Right renal pelvis (tissue), 4 donors: ENCODE data around the gene ADPRHL1. TPM values are rescaled to one million over a fixed set of nuclear protein-coding genes. Genes with fewer than 3 reads are reported as not detected.
"Not testable (repeated sequence)": the region's sequence is repeated elsewhere in the genome, so short reads cannot be mapped to it uniquely, and the experiment has no call there.

Experiments
- DNase-seq, 4 donors: peaks; one replicate each; pipeline ENCODE4 v3.0.0-alpha.2; 2013; ENCODE audit warnings: low read depth in 4 of 4, low spot score in 3 of 4, missing footprints in 1 of 4
- polyA plus RNA-seq, 4 donors: library from polyadenylated mRNA; unstranded; fragments of 120-200 nt; gene quantifications; one replicate each; pipeline ENCODE4 v1.2.1, GENCODE V29; 2013; ENCODE audit not compliant: insufficient read length in 4 of 4

ADPRHL1 gene
- polyA plus RNA-seq, 4 donors: 2.6 to 4.1 (median 3.7) TPM

DNA sequence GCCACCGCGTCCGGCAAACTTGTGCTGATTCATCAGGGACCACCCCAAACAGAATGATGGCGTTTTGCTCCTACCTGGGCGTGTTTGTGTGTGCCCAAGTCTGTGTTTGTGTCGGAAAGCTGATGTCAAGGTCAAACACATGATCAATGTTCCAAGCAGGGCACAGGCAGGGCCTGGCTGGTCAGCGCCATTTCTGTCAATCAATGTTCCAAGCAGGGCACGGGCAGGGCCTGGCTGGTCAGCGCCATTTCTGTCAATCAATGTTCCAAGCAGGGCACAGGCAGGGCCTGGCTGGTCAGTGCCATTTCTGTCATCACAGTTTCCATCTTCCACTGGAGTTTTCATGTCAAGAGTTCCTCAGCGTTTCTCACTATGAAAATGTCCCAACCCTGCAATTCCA is 74.5 kb downstream of the ADPRHL1 start:
- DNase-seq: no peak

GRCh38 chr13:113374511-113375175 is 78.6 kb downstream of the ADPRHL1 start:
- no peak for DNase-seq

DNA sequence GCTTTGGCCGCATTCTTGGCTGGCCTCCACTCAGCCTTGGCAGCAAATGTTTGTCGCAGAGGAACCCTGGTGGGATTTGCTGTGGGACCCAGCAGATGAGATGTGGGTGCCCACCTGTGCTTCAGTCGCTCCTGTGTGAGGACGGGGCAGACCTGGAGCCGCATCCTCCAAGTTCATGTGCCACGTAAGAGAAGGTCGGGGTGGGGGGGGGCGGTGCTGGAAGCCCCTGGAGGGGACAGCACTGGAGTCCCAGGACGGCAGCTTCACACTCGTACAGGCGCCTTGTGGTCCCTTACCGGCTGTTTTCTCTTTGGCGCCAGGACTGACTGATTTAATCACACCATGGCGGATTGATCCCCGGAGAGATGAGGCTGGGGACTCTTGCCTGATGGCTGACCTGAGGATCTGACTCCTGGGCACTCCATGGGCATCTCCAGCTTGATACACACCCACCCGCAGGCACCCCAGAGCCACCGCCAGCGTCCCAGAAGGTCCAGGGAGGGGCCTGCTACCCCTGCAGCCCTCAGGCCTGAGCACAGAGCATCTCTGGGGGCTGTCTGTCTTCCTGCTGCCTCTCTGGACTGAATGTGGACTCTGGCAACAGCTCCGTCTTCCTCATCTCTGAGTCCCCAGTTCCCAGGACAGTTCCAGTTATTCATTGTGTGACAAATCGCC is 79.3 kb downstream of the ADPRHL1 start:
- DNase-seq: no peak

DNA sequence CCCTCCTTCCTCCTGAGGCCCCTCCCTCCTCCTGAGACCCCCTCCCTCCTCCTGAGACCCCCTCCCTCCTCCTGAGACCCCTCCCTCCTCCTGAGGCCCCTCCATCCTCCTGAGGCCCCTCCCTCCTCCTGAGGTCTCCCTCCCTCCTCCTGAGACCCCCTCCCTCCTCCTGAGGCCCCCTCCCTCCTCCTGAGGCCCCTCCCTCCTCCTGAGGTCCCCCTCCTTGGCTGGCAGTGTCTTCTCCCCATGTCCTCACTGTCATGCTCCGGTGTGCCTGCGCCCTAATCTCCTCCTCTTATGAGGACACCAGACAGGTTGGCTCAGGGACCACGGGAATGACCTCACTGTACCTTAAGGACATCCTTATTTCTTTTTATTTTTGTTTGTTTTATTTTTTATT is 81.6 kb downstream of the ADPRHL1 start:
- not testable (repeated sequence) for DNase-seq

DNA sequence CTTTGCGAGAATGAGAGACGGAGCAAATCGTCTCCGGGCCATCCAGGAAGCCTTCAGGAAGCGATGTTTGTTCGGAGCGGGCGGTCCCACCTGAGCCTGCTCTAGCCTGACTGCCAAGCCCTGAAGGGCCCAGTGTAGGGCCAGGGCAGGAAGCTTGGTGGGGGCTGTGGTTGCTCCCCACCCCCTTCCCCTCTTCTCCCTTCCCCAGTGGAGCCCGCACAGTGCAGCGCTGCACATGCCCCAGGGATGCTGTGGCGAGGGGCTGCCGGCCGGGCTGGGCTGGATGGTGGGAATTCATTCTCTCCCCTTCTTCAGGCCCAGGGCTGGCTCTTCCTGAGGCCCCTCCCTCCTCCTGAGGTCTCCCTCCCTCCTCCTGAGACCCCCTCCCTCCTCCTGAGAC is 82.2 kb downstream of the ADPRHL1 start:
- DNase-seq: no peak

DNA sequence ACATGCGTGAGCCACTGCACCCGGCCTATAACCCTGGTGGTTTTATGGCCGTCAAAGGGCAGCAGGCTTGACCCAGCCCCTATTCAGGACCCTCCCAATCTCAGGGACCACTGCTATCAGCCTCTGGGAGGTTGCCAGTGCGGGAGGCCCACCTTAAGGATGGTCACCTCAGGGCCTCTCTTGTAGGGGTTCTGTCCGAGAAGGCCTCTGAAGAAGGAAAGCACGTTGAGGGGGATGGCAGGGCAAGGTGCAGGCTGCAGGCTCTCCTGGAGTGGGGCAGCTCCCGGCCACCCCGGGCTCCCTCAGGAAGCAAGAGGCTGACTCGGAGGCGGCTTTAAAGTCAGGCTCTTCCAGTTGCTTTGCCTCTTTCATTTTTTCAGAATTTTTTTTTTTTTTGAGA is 83.4 kb downstream of the ADPRHL1 start:
- no peak for DNase-seq

DNA sequence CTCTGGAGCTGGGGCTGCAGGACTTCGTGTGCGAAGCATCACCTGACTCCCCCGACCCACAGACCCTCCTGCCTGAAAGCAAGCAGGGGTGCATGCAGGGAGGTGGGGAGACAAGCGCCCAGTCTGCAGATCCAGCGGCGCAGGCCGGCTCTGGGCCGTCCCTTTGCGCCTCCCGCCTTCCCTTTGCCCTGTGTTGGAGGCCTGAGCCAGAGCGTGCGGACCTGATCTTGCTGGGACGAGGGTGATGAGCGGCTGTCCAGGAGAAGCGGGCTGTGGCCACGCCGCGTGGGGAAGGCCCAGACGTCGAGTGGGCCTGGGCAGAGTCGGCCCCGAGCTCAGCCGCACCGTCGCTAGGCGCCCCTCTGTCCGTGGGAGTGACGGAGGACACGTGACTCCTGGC is 84.1 kb downstream of the ADPRHL1 start:
- DNase-seq: no peak

DNA sequence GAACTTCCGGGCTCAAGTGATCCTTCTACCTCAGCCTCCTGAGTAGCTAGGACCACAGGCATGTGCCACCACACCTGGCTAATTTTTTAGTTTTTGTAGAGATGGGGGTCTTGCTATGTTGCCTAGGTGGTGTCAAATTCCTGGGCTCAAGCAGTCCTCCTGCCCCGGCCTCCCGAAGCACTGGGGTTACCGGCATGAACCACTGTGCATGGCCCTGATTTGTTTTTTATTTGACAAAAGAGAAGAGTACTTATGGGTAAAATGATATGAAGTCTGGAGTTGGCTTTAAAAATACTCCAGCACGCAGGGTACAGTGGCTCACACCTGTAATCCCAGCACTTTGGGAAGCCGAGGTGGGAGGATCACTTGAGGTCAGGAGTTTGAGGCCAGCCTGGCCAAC is 84.9 kb downstream of the ADPRHL1 start:
- DNase-seq: not testable (repeated sequence)

DNA sequence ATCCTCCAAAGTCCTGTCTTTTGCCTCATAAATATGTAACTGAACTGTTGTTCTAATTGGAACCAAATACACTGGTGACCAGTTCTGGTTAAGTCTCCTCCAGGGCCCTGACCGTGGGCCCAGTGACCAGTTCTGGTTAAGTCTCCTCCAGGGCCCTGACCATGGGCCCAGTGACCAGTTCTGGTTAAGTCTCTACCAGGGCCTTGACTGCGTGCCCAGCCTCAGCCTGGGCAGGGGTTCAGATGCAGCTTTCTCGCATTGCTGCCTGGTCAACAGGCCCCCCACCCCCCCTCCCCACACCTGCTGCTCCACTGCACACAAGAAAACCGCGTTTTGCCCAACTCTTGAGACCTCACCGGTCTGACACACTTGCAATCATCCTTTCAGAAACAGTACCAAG is 85.5 kb downstream of the ADPRHL1 start:
- no peak for DNase-seq

DNA sequence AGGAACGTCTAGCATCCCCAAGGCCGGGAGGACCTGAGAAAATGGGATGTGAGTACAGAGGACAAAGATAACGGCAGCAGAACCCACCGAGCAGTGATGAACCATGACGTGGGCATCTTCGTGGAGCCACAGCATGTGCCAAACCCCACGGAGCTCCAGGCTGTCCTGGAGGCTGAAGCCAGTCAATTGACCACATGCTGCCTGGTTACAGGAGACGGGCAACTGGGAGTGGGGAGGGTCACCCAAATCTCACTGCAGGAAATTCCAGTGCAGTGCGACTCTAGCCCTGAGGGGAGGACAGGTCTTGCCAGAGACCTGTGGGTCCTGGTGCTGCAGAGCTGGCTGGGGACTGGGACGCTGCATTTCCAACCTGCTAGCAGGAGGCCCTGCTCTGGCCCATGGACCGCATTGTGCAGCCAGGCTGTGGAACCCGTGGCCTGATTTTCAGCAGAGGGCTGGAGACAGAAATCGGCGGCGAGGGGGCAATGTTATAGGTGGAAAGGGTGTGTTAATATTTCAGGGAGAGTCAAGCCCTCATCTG is 86.2 kb downstream of the ADPRHL1 start:
- DNase-seq: no peak

DNA sequence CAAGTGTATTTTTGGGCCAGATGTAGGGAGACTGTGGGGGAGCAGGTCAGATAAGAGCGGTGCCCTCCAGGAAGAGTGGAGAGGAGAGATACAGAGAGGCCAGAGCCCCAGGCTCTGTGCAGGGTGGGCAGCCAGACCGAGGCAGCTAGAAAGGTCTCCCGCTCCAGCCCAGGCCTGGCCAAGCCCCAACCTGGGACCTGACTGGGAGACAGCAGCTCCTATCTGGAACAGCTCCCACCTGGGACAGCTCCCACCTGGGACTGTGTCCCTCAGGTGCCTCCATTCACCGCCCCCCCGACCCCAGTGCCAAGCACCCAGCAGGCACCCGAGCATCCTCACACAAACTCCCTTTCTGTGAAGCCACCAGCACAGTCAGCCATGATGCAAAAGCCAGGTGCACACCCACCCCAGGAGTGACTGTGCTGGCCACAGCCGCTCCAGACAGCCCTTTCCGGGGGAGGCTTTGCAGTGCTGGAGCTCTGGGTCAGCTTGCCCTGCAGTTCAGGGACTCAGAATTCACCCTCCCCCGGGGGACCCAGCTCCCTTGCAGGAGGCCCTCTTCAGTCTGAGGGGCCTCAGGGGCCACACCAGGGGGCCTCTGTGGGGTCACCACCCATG is 87.2 kb downstream of the ADPRHL1 start:
- DNase-seq: no peak

GRCh38 chr13:113365583-113365970 is 87.7 kb downstream of the ADPRHL1 start:
- DNase-seq: no peak

GRCh38 chr13:113364901-113365582 is 88.2 kb downstream of the ADPRHL1 start:
- DNase-seq: no peak

DNA sequence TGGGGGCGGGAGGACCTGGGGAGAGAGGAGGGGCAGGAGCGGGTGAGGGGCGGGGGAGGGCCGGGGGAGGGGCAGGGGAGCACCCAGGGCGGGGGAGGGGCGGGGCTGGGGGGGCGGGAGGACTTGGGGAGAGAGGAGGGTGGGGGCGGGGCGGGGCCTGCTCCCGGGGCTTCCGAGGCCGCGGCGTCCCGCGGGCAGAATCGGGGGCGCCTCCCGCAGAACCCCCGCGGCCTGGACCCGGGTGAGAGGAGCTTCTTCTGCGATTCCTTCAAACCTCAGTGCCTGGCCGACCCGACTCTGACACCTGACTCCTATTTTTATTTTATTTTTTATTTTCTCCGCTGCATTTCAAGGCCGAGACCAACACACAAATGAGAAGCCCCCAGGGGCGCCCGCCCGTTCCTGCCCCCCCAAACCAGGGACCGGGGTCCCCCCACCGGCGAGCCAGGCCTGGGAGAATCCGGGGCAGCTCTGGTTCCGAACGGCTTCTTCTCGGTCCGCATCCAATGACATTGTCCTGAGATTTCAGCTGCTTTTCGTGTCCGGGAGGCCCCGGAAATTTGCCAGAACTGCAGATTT is 88.9 kb downstream of the ADPRHL1 start:
- DNase-seq: no peak

- DNase-seq: no peak
These were observed 91.9 kb downstream of the ADPRHL1 start for GRCh38 chr13:113361406-113361805.

DNA sequence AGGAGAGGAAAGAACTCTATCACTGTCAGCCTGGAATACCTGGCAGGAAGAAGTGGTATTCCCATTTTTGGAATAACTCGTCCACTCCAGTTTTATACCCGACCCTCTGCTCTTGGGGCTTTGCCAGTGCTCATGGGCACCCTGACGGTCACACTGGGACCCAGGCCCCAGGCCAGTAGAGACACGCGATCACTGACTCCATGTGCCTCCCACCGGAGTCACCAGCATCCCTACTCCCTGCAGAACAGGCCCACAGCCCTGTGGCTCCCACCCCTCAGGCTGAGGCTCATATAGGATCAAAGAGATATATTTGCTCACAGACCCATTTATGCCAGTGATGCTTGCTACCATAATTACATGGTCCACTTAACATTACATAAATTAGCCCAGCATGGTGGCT is 92.8 kb downstream of the ADPRHL1 start:
- no peak for DNase-seq

DNA sequence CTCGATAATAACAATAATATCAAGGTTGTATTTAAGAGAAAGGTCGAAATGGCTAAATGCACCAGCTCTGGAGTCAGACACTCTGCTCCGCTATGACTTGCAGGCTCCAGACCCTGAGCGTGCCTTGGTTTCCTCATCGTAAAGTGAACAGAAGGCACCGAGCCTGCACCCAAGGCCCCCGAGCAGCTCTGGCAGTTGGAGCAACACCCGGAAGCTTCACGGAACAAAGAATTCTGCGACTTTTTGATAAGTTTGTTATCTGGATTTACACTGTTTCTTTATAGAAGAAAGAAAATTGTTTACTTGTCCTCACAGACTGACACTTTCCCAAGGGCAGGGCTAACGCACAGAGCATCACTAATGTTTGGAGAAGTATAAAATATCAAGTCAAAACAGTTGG is 93.7 kb downstream of the ADPRHL1 start:
- DNase-seq: no peak

GRCh38 chr13:113358653-113359190 is 94.6 kb downstream of the ADPRHL1 start:
- DNase-seq: no peak

- no peak for DNase-seq
These were observed 95.8 kb downstream of the ADPRHL1 start for GRCh38 chr13:113357529-113357928.

- no peak for DNase-seq
These were observed 96.7 kb downstream of the ADPRHL1 start for GRCh38 chr13:113356596-113356995.

GRCh38 chr13:113355621-113356020 is 97.7 kb downstream of the ADPRHL1 start:
- DNase-seq: no peak
